ENCODE measurements around the gene GRM8.

- TF ChIP-seq, protein P1, sequence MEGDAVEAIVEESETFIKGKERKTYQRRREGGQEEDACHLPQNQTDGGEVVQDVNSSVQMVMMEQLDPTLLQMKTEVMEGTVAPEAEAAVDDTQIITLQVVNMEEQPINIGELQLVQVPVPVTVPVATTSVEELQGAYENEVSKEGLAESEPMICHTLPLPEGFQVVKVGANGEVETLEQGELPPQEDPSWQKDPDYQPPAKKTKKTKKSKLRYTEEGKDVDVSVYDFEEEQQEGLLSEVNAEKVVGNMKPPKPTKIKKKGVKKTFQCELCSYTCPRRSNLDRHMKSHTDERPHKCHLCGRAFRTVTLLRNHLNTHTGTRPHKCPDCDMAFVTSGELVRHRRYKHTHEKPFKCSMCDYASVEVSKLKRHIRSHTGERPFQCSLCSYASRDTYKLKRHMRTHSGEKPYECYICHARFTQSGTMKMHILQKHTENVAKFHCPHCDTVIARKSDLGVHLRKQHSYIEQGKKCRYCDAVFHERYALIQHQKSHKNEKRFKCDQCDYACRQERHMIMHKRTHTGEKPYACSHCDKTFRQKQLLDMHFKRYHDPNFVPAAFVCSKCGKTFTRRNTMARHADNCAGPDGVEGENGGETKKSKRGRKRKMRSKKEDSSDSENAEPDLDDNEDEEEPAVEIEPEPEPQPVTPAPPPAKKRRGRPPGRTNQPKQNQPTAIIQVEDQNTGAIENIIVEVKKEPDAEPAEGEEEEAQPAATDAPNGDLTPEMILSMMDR (conservative IDR thresholded peaks at IDR 0.05; ENCODE audit: low read depth, low read length): no peak
- TF ChIP-seq EZH2 (IDR thresholded peaks at IDR 0.05; ENCODE audit: borderline replicate concordance, low read depth, low read length, poor library complexity, severe bottlenecking): no peak
Observed at GRCh38 chr7:126978865-126979264, 273.9 kb downstream of the GRM8 start.
